ENCODE data around the gene VIL1. TPM values are rescaled to one million over a fixed set of nuclear protein-coding genes. Genes with fewer than 3 reads are reported as not detected.

Gene VIL1
- total RNA-seq, 1 experiment from 2014 or later: not detected

DNA sequence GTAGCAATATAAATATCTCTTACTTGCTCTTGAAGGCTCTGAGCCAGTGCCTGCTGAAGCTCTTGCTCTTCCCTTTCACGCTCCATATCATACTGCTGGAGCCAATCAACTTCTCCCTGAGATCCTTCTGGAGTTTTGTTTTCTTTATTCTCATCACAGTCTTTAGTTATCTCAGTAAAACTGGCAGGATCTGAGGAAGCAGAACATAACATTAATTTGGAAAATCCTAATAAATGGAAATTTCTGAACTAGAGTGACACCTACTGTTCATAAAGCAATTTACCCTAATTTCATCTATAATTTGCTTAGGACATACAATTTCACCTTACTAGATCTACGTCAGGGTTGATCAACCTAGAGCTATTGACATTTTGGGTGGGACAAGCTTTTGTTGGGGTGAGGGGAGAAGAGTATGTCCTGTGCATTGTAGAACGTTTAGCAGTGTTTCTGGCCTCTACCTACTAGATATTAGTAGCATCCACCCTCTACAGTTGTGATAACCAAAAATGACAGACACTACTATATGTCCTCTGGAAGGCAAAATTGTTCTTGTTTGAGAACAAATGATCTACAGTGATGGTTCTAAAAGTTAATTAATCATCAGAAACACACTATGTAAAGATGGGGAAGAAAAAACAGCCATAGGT, 47.2 kb downstream of the VIL1 start:
- Histone ChIP-seq H3K4me2 (no peak overlapping the region), H3K79me2 (ENCODE audit: low read depth) (no peaks in the 10 kb centered on the region), H2AFZ (no peak overlapping the region), H3K9me3 (ENCODE audit: insufficient read depth, low read depth) (no peaks in the 10 kb centered on the region), H3K27me3 (ENCODE audit: insufficient read depth, low read depth) (no peaks in the 10 kb centered on the region), H3K36me3 (ENCODE audit: low read depth) (no peaks in the 10 kb centered on the region), H4K20me1 (ENCODE audit: insufficient read depth) (no peaks in the 10 kb centered on the region), H3K4me3 (no peak overlapping the region), H3K27ac (no peak overlapping the region), H3F3A (ENCODE audit: insufficient read depth, low read depth) (peaks cover 7% of the 10 kb centered on the region; the same call in 1 of the 2 replicates), H3K9me2 (ENCODE audit: insufficient read depth) (no peaks in the 10 kb centered on the region), H3K4me1 (replicated peaks; ENCODE audit: insufficient read depth) (no peaks in the 10 kb centered on the region)
- no TSS peak for BruUV-seq (replicated peaks)
- DNase-seq: no peak
- TF ChIP-seq, protein P1, sequence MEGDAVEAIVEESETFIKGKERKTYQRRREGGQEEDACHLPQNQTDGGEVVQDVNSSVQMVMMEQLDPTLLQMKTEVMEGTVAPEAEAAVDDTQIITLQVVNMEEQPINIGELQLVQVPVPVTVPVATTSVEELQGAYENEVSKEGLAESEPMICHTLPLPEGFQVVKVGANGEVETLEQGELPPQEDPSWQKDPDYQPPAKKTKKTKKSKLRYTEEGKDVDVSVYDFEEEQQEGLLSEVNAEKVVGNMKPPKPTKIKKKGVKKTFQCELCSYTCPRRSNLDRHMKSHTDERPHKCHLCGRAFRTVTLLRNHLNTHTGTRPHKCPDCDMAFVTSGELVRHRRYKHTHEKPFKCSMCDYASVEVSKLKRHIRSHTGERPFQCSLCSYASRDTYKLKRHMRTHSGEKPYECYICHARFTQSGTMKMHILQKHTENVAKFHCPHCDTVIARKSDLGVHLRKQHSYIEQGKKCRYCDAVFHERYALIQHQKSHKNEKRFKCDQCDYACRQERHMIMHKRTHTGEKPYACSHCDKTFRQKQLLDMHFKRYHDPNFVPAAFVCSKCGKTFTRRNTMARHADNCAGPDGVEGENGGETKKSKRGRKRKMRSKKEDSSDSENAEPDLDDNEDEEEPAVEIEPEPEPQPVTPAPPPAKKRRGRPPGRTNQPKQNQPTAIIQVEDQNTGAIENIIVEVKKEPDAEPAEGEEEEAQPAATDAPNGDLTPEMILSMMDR (conservative IDR thresholded peaks at IDR 0.05): peak; percentile 77
- TF ChIP-seq EZH2 (IDR thresholded peaks at IDR 0.05; ENCODE audit: low read depth): no peak
- CTCF ChIA-PET: interaction anchor here (0.6 to 1.0 kb wide), 3 partner anchors 46 to 196 kb away, joined by 3 to 4 read pairs (median 3); partner anchors contain the start of genes AAMP and PNKD
- POLR2A ChIA-PET (ENCODE audit: unreplicated experiment): interaction anchor here (0.6 kb wide), 1 partner anchor 66 kb away, joined by 5 read pairs; no protein-coding TSS in a partner anchor
- intact Hi-C loops (cut with micrococcal nuclease; ENCODE audit: unreplicated experiment): loop anchor here (1.0 to 10.0 kb wide), 3 partner anchors 60 to 281 kb away; no protein-coding TSS in a partner anchor

DNA sequence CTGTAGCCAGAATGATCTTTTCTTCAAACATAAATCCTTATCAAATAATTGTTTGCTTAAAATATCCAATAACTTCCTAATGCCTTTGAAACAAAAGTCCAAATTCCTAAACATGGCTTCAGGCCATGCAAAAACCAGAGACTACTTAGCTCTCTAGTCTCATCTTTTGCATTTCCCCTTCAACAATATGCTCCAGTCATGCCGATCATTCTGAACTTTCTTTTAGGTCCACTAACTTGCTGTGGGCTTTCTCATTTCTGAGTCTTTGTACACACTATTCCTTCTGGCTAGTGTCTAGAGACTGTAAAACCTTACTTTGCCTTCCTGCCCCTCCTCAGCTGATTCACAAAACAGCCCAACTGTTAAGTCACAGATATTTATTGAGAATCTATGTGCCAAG, 51.5 kb downstream of the VIL1 start:
- ChIA-PET POLR2A (ENCODE audit: unreplicated experiment) (no interaction called here), CTCF (interaction anchor here (0.7 kb wide), 1 partner anchor 63 kb away, joined by 4 read pairs; no protein-coding TSS in a partner anchor)
- Histone ChIP-seq H3F3A (ENCODE audit: insufficient read depth, low read depth) (peaks cover 7% of the 10 kb centered on the region; the same call in 1 of the 2 replicates), H3K27ac (no peak overlapping the region), H3K9me3 (ENCODE audit: insufficient read depth, low read depth) (no peaks in the 10 kb centered on the region), H3K27me3 (ENCODE audit: insufficient read depth, low read depth) (no peaks in the 10 kb centered on the region), H3K9me2 (ENCODE audit: insufficient read depth) (no peaks in the 10 kb centered on the region), H3K4me3 (no peak overlapping the region), H4K20me1 (ENCODE audit: insufficient read depth) (no peaks in the 10 kb centered on the region), H3K36me3 (ENCODE audit: low read depth) (peaks cover 17% of the 10 kb centered on the region; the same call in 1 of the 2 replicates), H2AFZ (no peak overlapping the region), H3K79me2 (ENCODE audit: low read depth) (no peaks in the 10 kb centered on the region), H3K4me1 (replicated peaks; ENCODE audit: insufficient read depth) (no peaks in the 10 kb centered on the region), H3K4me2 (no peak overlapping the region)
- intact Hi-C loops (cut with micrococcal nuclease; ENCODE audit: unreplicated experiment): no loop called here
- no peak for DNase-seq
- no TSS peak for BruUV-seq (replicated peaks)
- TF ChIP-seq EZH2 (IDR thresholded peaks at IDR 0.05; ENCODE audit: low read depth): no peak
- TF ChIP-seq, protein P1 (conservative IDR thresholded peaks at IDR 0.05): no peak

DNA sequence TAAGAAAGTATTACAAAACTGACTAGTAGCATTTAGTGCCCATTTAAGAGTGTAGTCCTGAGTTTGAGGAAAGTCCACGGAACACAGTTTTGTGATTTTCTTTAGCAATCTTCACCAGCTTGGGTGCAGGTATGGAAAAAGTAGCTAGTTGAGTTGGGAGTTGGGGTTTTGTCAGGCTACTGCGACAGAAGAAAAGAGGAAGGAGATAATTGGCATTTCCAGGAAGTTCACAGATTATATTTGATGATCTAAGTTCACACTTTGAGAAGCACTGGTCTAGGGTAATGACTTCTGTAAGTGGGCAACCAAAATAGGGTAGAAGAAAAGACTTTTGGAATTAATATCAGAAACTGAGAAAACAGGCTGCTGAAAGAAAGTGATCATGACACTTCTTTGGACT, 52.1 kb downstream of the VIL1 start:
- Histone ChIP-seq H3K27ac (no peak overlapping the region), H2AFZ (no peak overlapping the region), H3K27me3 (ENCODE audit: insufficient read depth, low read depth) (no peaks in the 10 kb centered on the region), H3K9me2 (ENCODE audit: insufficient read depth) (no peaks in the 10 kb centered on the region), H3K9me3 (ENCODE audit: insufficient read depth, low read depth) (no peaks in the 10 kb centered on the region), H3F3A (ENCODE audit: insufficient read depth, low read depth) (peaks cover 7% of the 10 kb centered on the region; the same call in 1 of the 2 replicates), H4K20me1 (ENCODE audit: insufficient read depth) (no peaks in the 10 kb centered on the region), H3K4me3 (no peak overlapping the region), H3K4me1 (replicated peaks; ENCODE audit: insufficient read depth) (no peaks in the 10 kb centered on the region), H3K36me3 (ENCODE audit: low read depth) (peaks cover 17% of the 10 kb centered on the region; the same call in 1 of the 2 replicates), H3K79me2 (ENCODE audit: low read depth) (no peaks in the 10 kb centered on the region), H3K4me2 (no peak overlapping the region)
- BruUV-seq (replicated peaks): no TSS peak
- TF ChIP-seq, protein P1 (conservative IDR thresholded peaks at IDR 0.05): no peak
- TF ChIP-seq EZH2 (IDR thresholded peaks at IDR 0.05; ENCODE audit: low read depth): no peak
- intact Hi-C loops (cut with micrococcal nuclease; ENCODE audit: unreplicated experiment): no loop called here
- CTCF ChIA-PET: no interaction called here
- POLR2A ChIA-PET (ENCODE audit: unreplicated experiment): no interaction called here
- DNase-seq: no peak
